H1 (cell line): ENCODE data around the gene MPPED1. TPM values are rescaled to one million over a fixed set of nuclear protein-coding genes. Genes with fewer than 3 reads are reported as not detected.

Source experiments
- CTCF ChIA-PET: fragments of 300-600 bp; sonication (Branson Sonifier 250); formaldehyde crosslinking; loops from one replicate; lab custom pipeline; 2021; ENCODE audit not compliant: partially characterized antibody; lab: Charles Lee
- POLR2A ChIA-PET: fragments of 300-600 bp; sonication (Branson Sonifier 250); formaldehyde crosslinking; loops from one replicate; lab custom pipeline; 2021; ENCODE audit warnings: inconsistent platforms; ENCODE audit not compliant: partially characterized antibody; lab: Charles Lee
- DNase-seq, 2 experiments: peaks; one replicate each; pipeline versions ENCODE4 v3.0.0 to v3.0.0-alpha.2; 2010 to 2022; ENCODE audit warnings: low spot score in 2 of 2, low read depth in 1 of 2, mixed read lengths in 1 of 2
- FAIRE-seq: peaks from 2 replicates; lab custom pipeline; 2011; peaks lifted over from hg19 to GRCh38; lab: Jason Lieb, UNC
- H2AFZ ChIP-seq: 2 replicates; pipeline ENCODE4 v1.8.1; 2012; ENCODE audit warnings: low read length, inconsistent platforms
- H2AK5ac ChIP-seq: 2 replicates; pipeline ENCODE4 v1.6.1; 2013; ENCODE audit warnings: low read depth, low read length
- H2BK120ac ChIP-seq: replicated peaks from 2 replicates; pipeline ENCODE3; 2013; ENCODE audit warnings: low read depth, low read length, inconsistent platforms
- H2BK12ac ChIP-seq: 2 replicates; pipeline ENCODE4 v1.6.1; 2013; ENCODE audit warnings: low read depth, low read length
- H2BK15ac ChIP-seq: 2 replicates; pipeline ENCODE4 v1.6.1; 2013; ENCODE audit warnings: low read length
- H2BK20ac ChIP-seq: 2 replicates; pipeline ENCODE4 v1.6.1; 2013; ENCODE audit warnings: low read length
- H2BK5ac ChIP-seq: 2 replicates; pipeline ENCODE4 v1.6.1; 2013; ENCODE audit warnings: low read depth, low read length
- H3K14ac ChIP-seq: 2 replicates; pipeline ENCODE4 v1.6.1; 2013; ENCODE audit warnings: inconsistent platforms; ENCODE audit not compliant: insufficient read length
- H3K18ac ChIP-seq: 2 replicates; pipeline ENCODE4 v1.6.1; 2013; ENCODE audit warnings: low read length; ENCODE audit errors: extremely low read depth
- H3K23ac ChIP-seq: 2 replicates; pipeline ENCODE4 v1.6.1; 2013; ENCODE audit warnings: inconsistent platforms; ENCODE audit not compliant: insufficient read length
- H3K23me2 ChIP-seq: 2 replicates; pipeline ENCODE4 v1.6.1; 2013; ENCODE audit warnings: low read depth, low read length
- H3K27ac ChIP-seq: 2 replicates; pipeline ENCODE4 v1.6.1; 2011; ENCODE audit warnings: low read depth, low read length, inconsistent platforms
- H3K27me3 ChIP-seq, 4 experiments: replicated peaks in 1 of 4; 1 replicate in 1 of 4; 2 replicates in 3 of 4; pipeline versions ENCODE4 v1.6.1 to v1.8.1; 2011 to 2013; ENCODE audit warnings: low read length in 3 of 4, mild to moderate bottlenecking in 3 of 4, inconsistent platforms in 2 of 4, mixed read lengths in 2 of 4, moderate library complexity in 1 of 4; ENCODE audit not compliant: control insufficient read depth in 3 of 4, insufficient read depth in 3 of 4; ENCODE audit errors: extremely low read depth in 1 of 4
- H3K36me3 ChIP-seq, 4 experiments: 2 replicates each; pipeline versions ENCODE4 v1.6.1 to v1.8.1; 2011 to 2013; ENCODE audit warnings: mild to moderate bottlenecking in 4 of 4, low read length in 3 of 4, moderate library complexity in 2 of 4, control low read depth in 1 of 4, inconsistent platforms in 1 of 4; ENCODE audit not compliant: insufficient read depth in 4 of 4, control insufficient read depth in 2 of 4
- H3K4ac ChIP-seq: replicated peaks from 2 replicates; pipeline ENCODE3; 2013; ENCODE audit warnings: low read length, low read depth, mixed read lengths, inconsistent platforms; ENCODE audit not compliant: insufficient read length
- H3K4me1 ChIP-seq, 4 experiments: replicated peaks in 1 of 4; 1 replicate in 1 of 4; 2 replicates in 3 of 4; pipeline versions ENCODE4 v1.6.1 to v1.8.1; 2011 to 2013; ENCODE audit warnings: low read length in 3 of 4, inconsistent platforms in 2 of 4, mixed read lengths in 1 of 4; ENCODE audit not compliant: insufficient read depth in 4 of 4, control insufficient read depth in 3 of 4
- H3K4me2 ChIP-seq, 2 experiments: 2 replicates each; pipeline versions ENCODE4 v1.6.1 to v1.8.1; 2011 to 2013; ENCODE audit warnings: low read depth in 2 of 2, low read length in 2 of 2, control low read depth in 1 of 2, inconsistent platforms in 1 of 2, mild to moderate bottlenecking in 1 of 2; ENCODE audit not compliant: insufficient read depth in 1 of 2
- H3K4me3 ChIP-seq, 4 experiments: fragments of 200-600, 300-600 bp in 1 of 4; sonication (generic), shearing (Covaris generic), sonication (Bioruptor Twin) in 1 of 4; 2 replicates each; pipeline versions ENCODE4 v1.5.1 to v1.8.1; 2011 to 2016; ENCODE audit warnings: low read length in 4 of 4, low read depth in 3 of 4, control low read depth in 2 of 4, inconsistent platforms in 2 of 4, mild to moderate bottlenecking in 2 of 4, mixed read lengths in 1 of 4, moderate library complexity in 1 of 4; ENCODE audit not compliant: insufficient read depth in 2 of 4; ENCODE audit errors: extremely low read depth in 1 of 4
- H3K56ac ChIP-seq: replicated peaks from 2 replicates; pipeline ENCODE3; 2013; ENCODE audit warnings: low read depth, mild to moderate bottlenecking, mixed read lengths, low read length, inconsistent platforms; ENCODE audit not compliant: insufficient read length
- H3K79me1 ChIP-seq: 2 replicates; pipeline ENCODE4 v1.6.1; 2013; ENCODE audit warnings: low read depth, low read length, control low read depth
- H3K79me2 ChIP-seq, 2 experiments: 2 replicates each; pipeline versions ENCODE4 v1.6.1 to v1.8.1; 2012 to 2013; ENCODE audit warnings: low read length in 2 of 2, mild to moderate bottlenecking in 2 of 2, inconsistent platforms in 1 of 2; ENCODE audit not compliant: insufficient read depth in 2 of 2, control insufficient read depth in 1 of 2
- H3K9ac ChIP-seq, 4 experiments: replicated peaks in 1 of 4; 1 replicate in 1 of 4; 2 replicates in 3 of 4; pipeline versions ENCODE4 v1.6.1 to v1.8.1; 2011 to 2013; ENCODE audit warnings: low read depth in 3 of 4, low read length in 3 of 4, control low read depth in 2 of 4, mild to moderate bottlenecking in 2 of 4, moderate library complexity in 2 of 4, inconsistent platforms in 1 of 4; ENCODE audit errors: extremely low read depth in 1 of 4
- H3K9me3 ChIP-seq, 2 experiments: 2 replicates each; pipeline versions ENCODE4 v1.6.1 to v1.8.1; 2012 to 2013; ENCODE audit warnings: mild to moderate bottlenecking in 2 of 2, moderate library complexity in 2 of 2, control low read depth in 1 of 2, inconsistent platforms in 1 of 2, low read depth in 1 of 2, low read length in 1 of 2, mixed read lengths in 1 of 2; ENCODE audit not compliant: insufficient read depth in 2 of 2
- H4K20me1 ChIP-seq, 2 experiments: replicated peaks in 1 of 2; 2 replicates each; pipeline versions ENCODE3 to v1.8.1; 2011 to 2013; ENCODE audit warnings: inconsistent platforms in 2 of 2, low read length in 2 of 2, mild to moderate bottlenecking in 1 of 2; ENCODE audit not compliant: insufficient read depth in 2 of 2, control insufficient read depth in 1 of 2
- H4K5ac ChIP-seq: 2 replicates; pipeline ENCODE4 v1.6.1; 2013; ENCODE audit warnings: low read length, low read depth, mixed read lengths, inconsistent platforms; ENCODE audit not compliant: insufficient read length
- H4K8ac ChIP-seq: 2 replicates; pipeline ENCODE4 v1.8.0; 2013; ENCODE audit warnings: mild to moderate bottlenecking, moderate library complexity, low read length, inconsistent platforms; ENCODE audit not compliant: insufficient read depth; ENCODE audit errors: extremely low read depth
- H4K91ac ChIP-seq: replicated peaks from 2 replicates; pipeline ENCODE3; 2013; ENCODE audit warnings: low read length, mixed read lengths, inconsistent platforms; ENCODE audit not compliant: insufficient read length
- ATF2 ChIP-seq: IDR thresholded peaks from 2 replicates; pipeline ENCODE4 v1.6.1; 2012; ENCODE audit warnings: low read length, inconsistent platforms
- BRCA1 ChIP-seq: IDR thresholded peaks from 2 replicates; pipeline ENCODE4 v1.6.1; 2012; ENCODE audit warnings: low read depth, low read length, improper control_type of control experiment
- CBX8 ChIP-seq: fragments of 300-800, 300-1000 bp; sonication (generic); IDR thresholded peaks from 2 replicates; pipeline ENCODE4 v1.7.1; 2016; ENCODE audit warnings: low read depth, low read length, borderline replicate concordance
- CTBP2 ChIP-seq: IDR thresholded peaks from 2 replicates; pipeline ENCODE4 v1.7.0; 2011; ENCODE audit warnings: borderline replicate concordance, mild to moderate bottlenecking, moderate library complexity, mixed read lengths, low read length; ENCODE audit not compliant: insufficient read depth, insufficient read length
- E2F6 ChIP-seq: IDR thresholded peaks from 2 replicates; pipeline ENCODE4 v1.6.1; 2012; ENCODE audit warnings: inconsistent platforms
- FOSL1 ChIP-seq: IDR thresholded peaks from 2 replicates; pipeline ENCODE4 v1.6.1; 2011; ENCODE audit warnings: mild to moderate bottlenecking, low read depth, low read length, moderate library complexity; ENCODE audit not compliant: insufficient read depth
- JUN ChIP-seq: IDR thresholded peaks from 2 replicates; pipeline ENCODE4 v1.6.1; 2011; ENCODE audit warnings: low read depth, mild to moderate bottlenecking, improper control_type of control experiment, low read length
- KDM1A ChIP-seq: fragments of 200-600, 300-600 bp; sonication (generic); IDR thresholded peaks from 2 replicates; pipeline ENCODE4 v1.7.1; 2016; ENCODE audit warnings: mild to moderate bottlenecking, low read length, borderline replicate concordance
- KDM4A ChIP-seq: IDR thresholded peaks from one replicate; pipeline ENCODE4 v1.7.1; 2012; ENCODE audit warnings: low read depth, mild to moderate bottlenecking, moderate library complexity, low read length, inconsistent platforms; ENCODE audit not compliant: severe bottlenecking
- MAFK ChIP-seq: IDR thresholded peaks from 2 replicates; pipeline ENCODE4 v1.6.1; 2012; ENCODE audit warnings: low read depth, mild to moderate bottlenecking, improper control_type of control experiment, low read length
- NRF1 ChIP-seq: IDR thresholded peaks from 2 replicates; pipeline ENCODE4 v1.6.1; 2011; ENCODE audit warnings: mild to moderate bottlenecking, low read depth, low read length, improper control_type of control experiment
- TCF12 ChIP-seq: IDR thresholded peaks from 2 replicates; pipeline ENCODE4 v1.6.1; 2011; ENCODE audit warnings: low read depth, mild to moderate bottlenecking, low read length
- WGBS, 2 experiments: shearing (Covaris generic) in 1 of 2; methylation state at CpG; one replicate each; pipeline versions ENCODE4 v1.1.6 to v1.1.7; 2013 to 2015; ENCODE audit warnings: low lambda C conversion rate in 2 of 2, mixed read lengths in 2 of 2, inconsistent platforms in 1 of 2, low coverage in 1 of 2, missing lambda C conversion rate in 1 of 2; ENCODE audit not compliant: insufficient replicate concordance in 2 of 2, insufficient coverage in 1 of 2, insufficient read length in 1 of 2; ENCODE audit errors: extremely low coverage in 1 of 2, missing lambda C conversion rate in 1 of 2; 5-methylcytosine and 5-hydroxymethylcytosine counted together
- polyA plus RNA-seq, 7 experiments: library from polyadenylated mRNA; depleted of rRNA in 3 of 7; stranded (reverse) in 5 of 7; unstranded in 2 of 7; fragments of >200 nt in 5 of 7; fragments of 200-250 nt in 2 of 7; gene quantifications; 1 replicate in 5 of 7; 2 replicates in 1 of 7; 4 replicates in 1 of 7; pipeline versions ENCODE4 v1.2.1 to v1.2.3, GENCODE V29; 2011 to 2013; ENCODE audit warnings: missing spikeins in 2 of 7, mixed read lengths in 2 of 7
- total RNA-seq: library from RNA; stranded (reverse); fragmentation: NEBNext Ultra II Directional; extraction: Animal tissue kit (Norgen Biotek cat#: 25700); gene quantifications from 2 replicates; pipeline ENCODE4 v1.2.1, GENCODE V29; 2021

MPPED1 gene
- total and polyA plus RNA-seq, 2 of the 8 experiments (the other 6 are each of a cell fraction or from before 2014, with no cell fraction given) = 0.29 to 0.37 TPM

GRCh38 chr22:43540529-43540923, 128.7 kb downstream of the MPPED1 start:
- no peak overlapping the region for H2BK5ac ChIP-seq
- no peaks in the 10 kb centered on the region for H3K79me1 ChIP-seq
- WGBS, 2 experiments = 93% methylated on average over 4 of the region's 4 CpGs; no CpG with 5 or more reads in 1 of the 2 experiments
- no peaks in the 10 kb centered on the region for H4K20me1 ChIP-seq
- H3K23me2 ChIP-seq = no peaks in the 10 kb centered on the region
- H3K4me1 ChIP-seq = no peaks in the 10 kb centered on the region; a peak in 1 of 7 replicates
- H2AK5ac ChIP-seq = no peak overlapping the region
- H2AFZ ChIP-seq = no peak overlapping the region
- no peak overlapping the region for H3K27ac ChIP-seq
- H2BK120ac ChIP-seq = no peak overlapping the region
- H3K36me3 ChIP-seq = no peaks in the 10 kb centered on the region
- no peak overlapping the region for H3K14ac ChIP-seq
- H3K79me2 ChIP-seq = no peaks in the 10 kb centered on the region
- H3K9ac ChIP-seq = no peak overlapping the region
- H3K18ac ChIP-seq = no peak overlapping the region
- H4K5ac ChIP-seq = no peak overlapping the region
- peaks cover 5 to 11% of the 10 kb centered on the region in 2 experiments; a peak in 3 of 4 replicates for H3K9me3 ChIP-seq
- no peak overlapping the region for H3K23ac ChIP-seq
- H4K91ac ChIP-seq = no peak overlapping the region
- H3K4me3 ChIP-seq = no peak overlapping the region
- ChIA-PET POLR2A (no interaction called here), CTCF (no interaction called here)
- H2BK12ac ChIP-seq = no peak overlapping the region
- DNase-seq (no peak), FAIRE-seq (no peak)
- H3K56ac ChIP-seq = no peak overlapping the region
- no peak overlapping the region for H2BK20ac ChIP-seq
- no peaks in the 10 kb centered on the region for H3K27me3 ChIP-seq
- H2BK15ac ChIP-seq = no peak overlapping the region
- no peak overlapping the region for H3K4me2 ChIP-seq
- H3K4ac ChIP-seq = no peak overlapping the region
- no peak overlapping the region; the same call in 1 of the 2 replicates for H4K8ac ChIP-seq
- TF ChIP-seq TCF12 = no peak
- no peak for TF ChIP-seq CBX8
- no peak for TF ChIP-seq E2F6
- no peak for TF ChIP-seq CTBP2
- TF ChIP-seq MAFK = no peak
- TF ChIP-seq KDM1A = no peak
- no peak for TF ChIP-seq NRF1
- TF ChIP-seq FOSL1 = no peak
- TF ChIP-seq KDM4A = no peak
- TF ChIP-seq BRCA1 = no peak
- TF ChIP-seq ATF2 = no peak
- TF ChIP-seq JUN = no peak
